HTERT RPE-1 (cell line): ENCODE measurements around the gene CNOT1.
"Not testable (repeated sequence)": the region's sequence is repeated elsewhere in the genome, so short reads cannot be mapped to it uniquely, and the experiment has no call there.

ENCODE experiments used
- in situ Hi-C: fragments of 300-500 bp; cut with MboI; formaldehyde crosslinking; loops from 4 replicates; pipeline ENCODE4 v1.14.3; 2020; ENCODE audit warnings: low sequenced_read_pairs

The CNOT1 gene

DNA sequence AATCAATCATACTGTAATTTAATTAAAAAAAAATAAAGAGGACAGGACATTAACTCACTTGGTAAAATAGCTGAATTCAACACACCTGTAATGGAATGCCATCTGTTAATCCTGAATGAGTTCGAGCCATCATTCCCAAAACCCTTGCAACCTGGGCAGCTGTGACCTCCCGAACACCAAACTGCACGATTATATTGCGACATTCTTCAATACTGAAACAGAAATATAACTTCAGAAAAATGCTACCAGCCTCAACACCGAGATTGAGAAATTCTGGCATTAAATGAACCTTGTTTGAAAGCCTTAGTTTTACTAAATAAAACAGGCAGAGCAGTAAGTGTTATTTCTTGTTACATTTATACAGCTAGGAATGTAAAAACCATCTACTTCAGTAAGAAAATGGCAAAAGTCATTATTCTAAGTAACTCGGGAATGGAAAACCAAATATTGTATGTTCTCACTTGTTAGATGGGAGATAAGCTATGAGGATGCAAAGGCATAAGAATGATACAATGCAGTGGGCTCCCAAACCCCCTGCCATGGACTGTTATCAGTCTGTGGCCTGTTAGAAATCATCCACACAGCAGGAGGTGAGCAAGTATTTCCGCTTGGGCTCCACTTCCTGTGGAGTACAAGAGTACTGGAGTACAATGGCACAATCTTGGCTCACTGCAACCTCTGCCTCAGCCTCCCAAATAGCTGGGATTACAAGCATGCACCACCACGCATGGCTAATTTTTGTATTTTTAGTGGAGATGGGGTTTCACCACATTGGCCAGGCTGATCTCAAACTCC is 46.5 kb downstream of the CNOT1 start:
- in situ Hi-C loops: no loop called here

DNA sequence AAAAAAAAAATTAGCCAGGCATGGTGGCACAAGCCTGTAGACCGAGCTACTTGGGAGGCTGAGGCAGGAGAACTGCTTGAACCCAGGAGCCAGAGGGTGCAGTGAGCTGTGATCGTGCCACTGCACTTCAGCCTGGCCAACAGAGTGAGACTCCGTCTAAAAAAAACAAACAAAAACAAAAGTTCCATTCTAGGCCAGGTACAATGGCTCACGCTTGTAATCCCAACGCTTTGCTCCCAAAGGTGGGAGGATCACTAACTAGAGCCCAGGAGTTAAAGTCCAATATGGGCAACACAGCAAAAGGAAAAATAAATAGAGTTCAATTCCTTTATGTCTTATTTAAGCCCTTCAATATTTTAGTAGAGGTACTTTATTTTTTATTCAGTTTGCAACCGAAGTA is 47.5 kb downstream of the CNOT1 start:
- in situ Hi-C loops: no loop called here

DNA sequence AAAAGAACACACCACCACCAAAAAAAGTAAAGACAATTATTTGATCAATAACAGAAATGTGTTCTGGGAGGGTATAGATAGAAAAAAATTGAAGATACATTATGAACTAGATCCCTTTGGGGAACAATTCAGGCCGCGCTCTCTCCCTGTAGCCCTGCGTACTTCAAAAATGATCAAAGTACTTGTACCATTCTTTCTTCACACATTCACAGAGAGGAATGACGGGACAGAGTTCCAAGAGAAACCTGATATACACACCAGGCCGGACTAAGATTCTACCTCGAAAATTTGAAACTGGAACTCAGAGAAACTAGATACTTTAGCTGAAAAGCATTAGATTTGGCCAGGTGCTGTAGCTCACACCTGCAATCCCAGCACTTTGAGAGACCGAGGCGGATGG is 50.0 kb downstream of the CNOT1 start:
- in situ Hi-C loops: no loop called here

DNA sequence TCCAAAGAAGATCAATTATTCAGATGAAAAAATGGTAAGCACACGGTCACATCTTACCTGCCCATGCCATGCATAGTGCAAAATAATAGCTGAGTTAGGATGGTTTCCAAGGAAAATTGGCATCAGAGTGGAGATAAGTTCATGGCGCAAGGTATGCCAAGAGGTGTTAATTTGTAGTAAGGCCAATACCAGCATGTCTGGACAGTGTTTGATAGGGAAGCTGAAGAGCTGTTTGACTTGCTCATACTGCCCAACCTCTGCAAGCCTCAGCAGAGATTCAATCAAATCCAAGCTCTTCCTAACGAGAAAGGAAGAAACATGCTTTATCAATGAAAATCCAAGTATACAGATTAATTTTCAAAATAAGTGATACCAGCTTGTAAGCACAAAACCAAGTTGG is 51.0 kb downstream of the CNOT1 start:
- in situ Hi-C loops: no loop called here

DNA sequence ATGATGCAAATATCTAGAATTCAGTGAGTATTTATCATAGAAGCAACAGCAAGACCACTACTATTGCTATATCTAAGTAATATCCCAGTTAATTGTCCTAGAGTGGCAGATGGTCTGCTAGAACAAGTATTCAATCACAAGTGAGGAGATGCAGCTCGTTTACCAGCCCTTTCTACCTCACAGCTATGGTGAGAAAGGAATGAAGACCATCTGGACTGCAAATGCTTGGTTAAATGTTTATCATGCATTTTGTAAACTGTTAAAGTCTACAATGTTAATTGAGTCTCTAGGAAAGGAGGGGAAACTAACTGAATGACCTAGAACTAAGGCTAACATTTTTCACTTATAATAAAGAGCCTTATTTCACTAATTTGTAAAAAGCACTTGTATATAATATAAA is 52.5 kb downstream of the CNOT1 start:
- in situ Hi-C loops: no loop called here

DNA sequence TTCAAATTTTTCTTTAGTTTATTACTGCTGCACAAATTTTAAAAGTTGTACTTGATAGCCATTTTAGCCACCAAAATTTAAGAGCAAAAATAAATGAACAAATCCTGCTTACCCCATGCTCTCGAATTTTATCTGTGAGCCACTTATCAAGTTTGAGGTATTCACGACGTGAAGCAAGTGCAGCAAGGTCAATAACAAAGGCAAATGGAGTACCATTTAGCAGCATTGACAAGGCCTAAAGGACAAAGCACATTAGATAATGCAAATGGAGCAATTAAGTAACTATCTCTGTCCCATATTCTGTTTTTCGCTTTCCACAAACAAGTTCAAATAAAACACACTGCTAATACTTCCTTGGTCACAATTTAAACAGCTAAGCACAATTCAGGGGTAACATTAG is 54.7 kb downstream of the CNOT1 start:
- in situ Hi-C loops: no loop called here

DNA sequence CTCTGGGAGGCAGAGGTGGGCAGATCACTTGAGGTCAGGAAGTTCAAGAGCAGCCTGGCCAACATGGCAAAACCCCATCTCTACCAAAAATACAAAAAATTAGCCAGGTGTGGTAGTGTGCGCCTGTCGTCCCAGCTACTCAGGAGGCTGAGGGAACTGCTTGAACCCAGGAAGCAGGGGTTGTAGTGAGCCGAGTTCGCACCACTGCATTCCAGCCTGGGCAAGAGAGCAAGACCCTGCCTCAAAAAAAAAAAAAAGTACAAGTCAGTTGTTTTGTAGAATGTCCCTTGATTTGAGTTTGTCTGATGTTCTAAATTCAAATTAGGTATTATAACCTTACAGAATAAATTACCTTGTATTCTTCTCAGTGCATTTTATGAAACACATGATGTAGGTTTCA is 63.9 kb downstream of the CNOT1 start:
- in situ Hi-C loops: not testable (repeated sequence)

DNA sequence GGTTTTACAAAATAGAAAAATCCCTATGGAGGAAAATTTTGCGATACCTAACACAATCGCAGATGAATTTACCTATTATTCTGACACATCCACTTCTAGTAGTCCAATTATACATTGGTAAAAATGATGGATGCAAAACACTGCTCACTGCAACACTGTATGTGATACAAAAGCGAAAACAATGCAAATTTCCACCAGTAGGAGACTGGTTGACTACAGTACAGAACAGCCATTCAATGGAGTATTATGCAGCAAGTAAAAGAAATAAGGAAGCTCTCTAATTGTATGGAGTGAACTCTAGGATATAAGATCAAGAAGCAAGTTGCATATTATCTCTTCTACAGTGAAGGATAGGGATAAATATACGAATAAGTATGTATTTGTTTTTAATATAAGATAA is 65.9 kb downstream of the CNOT1 start:
- in situ Hi-C loops: no loop called here

DNA sequence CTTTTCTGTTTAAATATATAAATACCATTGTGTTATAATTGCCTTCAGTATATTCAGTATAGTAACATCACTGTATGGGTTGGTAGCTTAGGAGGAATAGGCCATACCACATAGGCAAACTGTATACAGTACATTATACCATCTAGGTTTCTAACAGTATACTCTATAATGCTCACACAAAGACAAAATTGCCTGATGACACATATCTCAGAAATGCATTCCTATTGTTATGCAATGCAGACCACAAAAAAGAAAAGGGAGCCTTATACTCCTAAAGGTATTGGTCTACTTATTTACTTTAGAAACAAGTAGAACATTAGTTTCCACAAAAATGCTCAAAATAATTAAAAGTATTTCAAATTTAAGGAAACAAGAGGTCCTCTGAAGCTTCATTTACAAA is 66.4 kb downstream of the CNOT1 start:
- in situ Hi-C loops: no loop called here

DNA sequence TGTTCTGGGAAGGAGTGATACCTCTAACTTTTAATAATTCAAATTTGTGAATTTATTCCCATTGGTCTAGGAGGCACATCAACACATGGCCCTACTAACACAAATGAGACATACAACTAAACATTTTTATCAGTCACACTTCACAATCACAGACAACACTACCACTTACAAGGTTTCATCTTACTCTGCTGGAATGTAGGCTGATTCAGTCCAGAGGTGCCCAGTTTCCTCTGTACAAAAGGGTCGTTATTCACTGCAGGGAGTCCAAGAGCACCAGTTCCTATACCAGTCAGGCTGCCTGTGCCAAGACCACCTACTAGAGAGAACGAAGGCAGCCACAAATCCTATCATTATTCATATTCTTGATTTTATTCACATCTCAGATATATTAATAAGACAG is 72.9 kb downstream of the CNOT1 start:
- in situ Hi-C loops: no loop called here

DNA sequence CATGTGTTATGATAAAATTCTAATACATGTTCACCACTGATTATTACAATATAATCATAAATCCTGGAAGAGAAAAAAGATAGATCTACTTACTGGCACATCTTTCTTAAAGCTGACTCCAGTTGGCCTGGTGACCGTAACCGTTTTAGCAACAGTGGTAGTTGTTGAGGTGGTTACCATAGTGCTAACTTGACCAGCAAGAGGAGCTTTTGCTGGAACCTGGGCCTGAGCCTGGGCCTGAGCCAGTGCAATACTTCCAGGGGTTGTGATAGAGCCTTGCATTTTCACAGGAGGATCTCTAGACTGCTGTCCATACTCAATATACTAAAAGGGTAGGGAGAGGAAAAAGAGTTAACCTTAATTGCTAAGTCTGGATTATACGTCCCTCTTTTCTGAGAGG is 78.1 kb downstream of the CNOT1 start:
- in situ Hi-C loops: no loop called here

DNA sequence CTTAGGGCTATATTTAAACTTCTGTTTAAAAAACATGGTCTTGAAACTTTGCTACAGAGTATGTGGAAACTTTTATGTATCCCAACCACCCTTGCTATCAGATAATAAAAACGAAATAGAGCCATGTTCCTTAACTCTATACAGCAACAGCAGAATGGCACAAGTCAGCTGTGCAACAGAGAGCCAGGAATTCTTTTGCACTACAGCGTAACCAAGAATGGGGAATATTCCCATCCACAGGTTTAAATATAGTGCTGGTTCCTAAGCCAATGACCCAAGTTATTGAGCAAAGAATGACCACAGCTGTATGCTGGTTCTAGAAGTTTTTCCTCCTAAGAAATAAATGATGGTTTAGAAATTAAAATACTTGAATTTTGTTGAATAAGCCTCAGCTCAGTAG is 81.2 kb downstream of the CNOT1 start:
- in situ Hi-C loops: no loop called here

DNA sequence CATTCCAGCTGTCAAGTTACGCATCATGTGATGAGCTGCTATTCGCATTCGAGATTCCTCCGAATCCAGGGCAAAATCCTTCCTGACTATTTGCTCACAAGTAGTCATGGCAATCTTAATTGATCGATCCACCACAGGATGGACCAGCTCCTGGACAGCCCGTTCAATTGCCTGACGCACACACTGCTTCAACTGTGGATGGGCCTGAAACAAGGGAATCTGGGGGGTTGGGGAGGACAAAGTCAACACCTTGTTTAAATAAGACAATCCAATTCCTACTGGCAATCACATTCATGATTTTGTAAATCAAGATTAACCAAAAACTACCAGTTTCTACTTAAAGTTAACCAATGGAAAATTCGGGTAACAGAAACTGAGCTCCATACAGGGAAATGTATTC is 85.9 kb downstream of the CNOT1 start:
- in situ Hi-C loops: no loop called here

DNA sequence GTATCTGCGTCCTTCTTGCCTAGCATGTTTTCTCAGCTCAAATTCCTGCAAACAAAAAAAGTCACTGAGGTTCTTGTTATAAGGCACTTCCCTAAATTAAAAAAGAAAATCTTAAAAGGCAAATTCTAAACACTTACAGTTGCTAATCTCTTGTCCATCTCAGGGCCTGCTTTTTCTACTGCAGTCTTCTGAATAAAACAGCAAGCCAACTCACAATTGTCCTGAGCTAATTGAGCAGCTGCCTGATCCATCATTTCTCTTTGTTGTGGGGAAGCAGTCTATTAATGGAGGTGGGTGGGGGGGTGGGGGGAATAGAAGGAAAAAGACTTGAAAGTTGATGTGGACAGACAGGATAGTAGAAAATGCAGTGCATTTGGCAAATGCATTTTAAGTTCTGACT is 87.3 kb downstream of the CNOT1 start:
- in situ Hi-C loops: no loop called here

DNA sequence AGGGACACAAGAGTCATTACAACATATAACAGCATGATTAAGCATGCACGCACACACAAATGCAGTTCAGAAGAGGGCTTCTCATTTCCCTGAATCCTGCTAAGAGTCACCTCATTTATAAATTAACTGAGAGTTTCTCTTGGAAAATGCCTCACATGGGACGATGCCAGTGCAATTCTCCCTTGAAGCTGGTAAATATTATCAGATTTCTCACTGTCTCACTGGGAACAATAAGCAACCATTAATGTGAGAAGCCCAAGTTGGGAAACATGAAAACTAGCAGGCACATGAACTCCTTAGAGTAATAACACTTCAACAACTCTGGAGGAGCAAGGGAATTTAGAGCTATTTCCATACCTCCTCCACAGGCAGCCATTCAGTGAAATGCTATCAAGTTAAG is 87.9 kb downstream of the CNOT1 start:
- in situ Hi-C loops: no loop called here

DNA sequence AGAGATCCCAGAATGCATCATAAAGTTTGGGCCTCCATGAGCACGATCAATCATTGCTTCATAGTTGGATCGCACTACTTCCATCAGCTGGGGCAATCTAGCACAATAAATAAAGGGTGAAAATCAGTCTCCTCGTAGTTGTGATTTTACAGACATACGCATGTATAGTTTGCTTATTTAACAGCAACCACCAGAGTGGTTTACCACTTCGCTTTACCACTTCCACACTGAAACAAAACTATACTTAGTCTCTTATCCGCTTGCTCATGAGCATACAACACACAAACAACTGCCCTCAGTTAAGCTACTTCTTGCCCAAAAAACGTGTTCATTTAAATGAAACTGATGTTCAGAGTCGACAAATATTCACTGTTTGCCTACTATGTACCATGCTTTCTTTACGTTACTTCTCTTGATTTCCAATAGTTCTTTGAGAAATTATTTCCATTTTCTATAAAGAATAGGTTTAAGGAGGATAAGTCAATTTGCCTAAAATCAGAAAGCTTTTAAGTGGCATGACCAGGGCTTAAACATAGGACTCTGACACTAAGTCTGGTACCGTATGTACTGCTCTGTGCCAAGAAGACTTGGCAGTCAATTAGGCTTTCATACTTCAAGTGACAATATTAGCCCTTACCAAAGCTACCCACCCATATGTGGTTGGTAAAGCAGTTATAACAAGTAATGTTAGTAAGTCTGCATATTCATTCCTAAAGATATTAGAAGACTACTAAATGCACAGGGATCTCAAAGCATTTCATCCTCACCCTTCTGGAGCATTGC is 92.3 kb downstream of the CNOT1 start:
- in situ Hi-C loops: no loop called here

DNA sequence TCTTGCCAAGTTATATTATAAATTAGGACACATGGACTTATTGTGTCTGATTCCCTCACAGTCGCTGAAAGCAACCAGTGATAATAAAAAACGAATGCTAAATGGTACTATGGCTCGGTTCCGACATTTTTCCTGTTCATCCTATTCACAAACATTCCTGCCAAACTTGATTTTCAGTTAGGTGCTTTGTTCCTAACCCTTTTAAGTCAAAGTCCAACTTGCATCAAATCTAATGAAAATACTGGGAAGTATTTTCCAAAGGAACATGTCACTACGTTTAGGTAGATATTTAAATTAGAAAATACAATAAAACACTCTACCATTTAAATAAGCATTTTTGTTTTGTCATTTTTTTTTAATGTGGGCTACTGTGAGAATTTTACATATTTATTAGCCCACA is 93.3 kb downstream of the CNOT1 start:
- in situ Hi-C loops: no loop called here

DNA sequence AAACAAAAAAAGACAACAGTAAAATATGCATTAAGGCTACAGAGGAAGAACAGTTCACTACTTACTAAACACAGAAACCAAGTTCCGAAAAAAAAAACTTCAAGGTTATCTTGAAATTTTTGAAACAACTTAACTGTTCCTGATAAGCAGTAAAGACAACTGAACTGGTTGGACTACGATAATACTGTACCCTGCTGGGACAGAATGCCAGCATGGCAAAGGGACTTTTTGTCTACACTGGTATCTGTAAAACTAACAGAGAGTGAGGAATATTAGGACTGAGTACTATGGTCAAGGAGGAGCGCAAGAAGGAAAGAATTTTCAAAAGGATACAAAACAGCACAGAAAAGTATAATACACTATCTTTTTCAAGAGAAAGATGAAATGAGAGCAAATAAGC is 94.5 kb downstream of the CNOT1 start:
- in situ Hi-C loops: no loop called here

DNA sequence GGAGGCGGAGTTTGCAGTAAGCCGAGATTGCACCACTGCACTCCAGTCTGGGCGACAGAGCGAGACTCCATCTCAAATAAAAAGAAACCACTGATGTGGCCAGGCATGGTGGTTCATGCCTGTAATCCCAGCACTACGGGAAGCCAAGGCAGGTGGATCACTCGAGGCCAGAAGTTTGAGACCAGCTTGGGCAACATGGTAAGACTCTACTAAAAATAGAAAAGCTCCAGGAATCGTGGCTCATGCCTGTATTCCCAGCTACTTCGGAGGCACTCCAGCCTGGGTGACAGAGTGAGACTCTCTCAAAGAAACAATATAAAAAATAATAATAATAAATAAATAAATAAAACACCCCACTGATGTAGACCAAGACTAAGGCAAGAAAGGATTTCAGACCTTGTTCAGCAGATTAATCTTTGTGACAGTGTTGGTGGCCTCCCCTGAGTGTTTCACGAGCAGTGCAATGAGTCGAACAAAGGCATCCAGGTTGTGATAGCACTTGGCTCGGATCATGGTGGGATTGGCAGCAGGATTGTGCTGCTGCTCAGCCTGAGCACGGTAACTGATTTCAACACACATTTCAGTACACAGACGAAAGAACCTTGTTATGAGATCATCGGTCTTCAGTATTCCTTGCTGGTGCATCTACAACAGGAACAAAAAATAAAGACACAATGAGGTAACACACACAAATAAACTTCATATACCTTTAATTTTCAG is 95.7 kb downstream of the CNOT1 start:
- in situ Hi-C loops: no loop called here

DNA sequence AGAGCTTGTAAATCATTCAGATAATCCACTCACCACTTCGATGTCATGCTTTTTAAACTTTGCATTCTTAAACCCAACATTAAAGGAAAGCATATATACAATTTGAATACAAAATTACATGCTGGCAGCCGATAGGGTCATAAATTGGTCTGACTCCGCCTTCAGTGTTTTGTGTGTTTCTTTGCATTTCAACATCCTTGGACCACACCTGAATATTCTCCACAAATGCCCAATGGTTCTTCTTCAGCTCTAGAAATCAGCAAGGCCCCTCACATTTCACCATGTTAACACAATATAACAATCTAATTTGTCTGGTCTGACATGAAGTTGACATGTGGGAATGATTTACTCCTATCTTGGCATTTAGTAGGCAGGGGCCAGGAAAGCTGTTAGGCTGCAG is 97.2 kb downstream of the CNOT1 start:
- in situ Hi-C loops: no loop called here

DNA sequence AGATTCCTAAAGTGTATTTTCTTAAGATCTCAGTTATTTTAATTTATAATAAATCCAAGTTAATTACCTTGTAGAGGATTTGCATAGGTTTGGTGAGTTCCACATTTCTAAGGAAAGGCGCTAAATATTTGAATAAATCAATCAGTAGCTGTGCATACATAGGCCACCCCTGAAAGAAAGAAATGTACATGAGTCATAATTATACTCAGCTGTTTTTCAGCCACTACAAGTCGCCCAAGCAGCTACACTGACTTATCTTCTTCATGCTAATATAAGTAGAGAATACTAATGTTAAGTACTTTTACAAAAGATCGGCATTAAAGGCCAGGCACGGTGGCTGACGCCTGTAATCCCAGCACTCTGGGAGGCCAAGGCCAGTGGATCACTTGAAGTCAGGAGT is 99.4 kb downstream of the CNOT1 start:
- in situ Hi-C loops: no loop called here

DNA sequence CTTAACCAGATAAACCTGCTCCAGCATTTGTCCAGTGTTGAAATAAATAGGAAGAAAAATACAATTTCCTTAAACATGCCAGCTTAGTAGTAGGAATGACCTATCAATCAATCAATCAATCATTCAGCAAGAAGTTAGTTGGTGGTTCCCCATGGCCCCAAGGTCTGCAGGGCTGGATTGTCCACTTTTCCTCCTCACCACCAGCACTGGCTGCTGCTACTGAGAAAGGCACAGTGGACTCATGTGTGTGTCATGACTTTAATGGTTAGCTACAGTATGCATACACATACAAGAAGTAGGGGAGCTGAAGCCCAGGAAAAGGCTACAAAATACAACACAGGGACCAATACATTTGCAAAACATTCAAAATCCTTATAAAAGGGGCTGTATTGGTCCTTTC is 109.9 kb downstream of the CNOT1 start:
- in situ Hi-C loops: no loop called here
